ENCODE measurements around the gene LRP1-AS.

The LRP1-AS gene

DNA sequence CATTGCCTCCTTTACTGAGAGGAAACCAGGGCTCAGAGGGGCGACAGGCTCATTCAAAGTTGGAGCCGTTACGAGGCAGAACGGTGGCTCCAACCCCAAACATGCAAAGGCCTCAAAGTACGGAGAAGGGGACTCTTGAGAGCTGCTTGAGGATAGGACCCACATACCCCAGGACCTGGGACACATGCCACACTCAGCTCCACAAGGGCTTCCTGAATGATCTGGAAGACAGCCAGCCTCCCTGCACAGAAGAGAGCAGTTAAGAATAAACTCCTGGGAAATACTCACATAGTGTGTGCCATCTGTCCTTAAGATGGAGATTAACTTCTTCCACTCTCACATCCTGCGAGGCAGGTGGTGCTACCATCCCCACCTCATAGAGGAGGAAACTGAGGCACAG lies 42.6 kb upstream of the LRP1-AS start:
- no peak overlapping the region for H3K27ac ChIP-seq (ENCODE audit: low read depth, low read length, severe bottlenecking)
- 100% methylated on average over 6 of the region's 6 CpGs; no CpG with 5 or more reads in 1 of the 2 experiments for WGBS, 2 experiments (ENCODE audit: insufficient coverage in 2 of 2)
- no peak overlapping the region for H3K4me3 ChIP-seq (ENCODE audit: extremely low read depth, insufficient read depth, low read length, poor library complexity, severe bottlenecking)
- no peaks in the 10 kb centered on the region for H3K9me3 ChIP-seq (ENCODE audit: control insufficient read depth, low read length)
- H3K4me1 ChIP-seq (ENCODE audit: control insufficient read depth, insufficient read depth, low read length, poor library complexity, severe bottlenecking): no peaks in the 10 kb centered on the region
- peaks cover 99% of the 10 kb centered on the region for H3K36me3 ChIP-seq (ENCODE audit: control insufficient read depth, insufficient read depth, low read length)

DNA sequence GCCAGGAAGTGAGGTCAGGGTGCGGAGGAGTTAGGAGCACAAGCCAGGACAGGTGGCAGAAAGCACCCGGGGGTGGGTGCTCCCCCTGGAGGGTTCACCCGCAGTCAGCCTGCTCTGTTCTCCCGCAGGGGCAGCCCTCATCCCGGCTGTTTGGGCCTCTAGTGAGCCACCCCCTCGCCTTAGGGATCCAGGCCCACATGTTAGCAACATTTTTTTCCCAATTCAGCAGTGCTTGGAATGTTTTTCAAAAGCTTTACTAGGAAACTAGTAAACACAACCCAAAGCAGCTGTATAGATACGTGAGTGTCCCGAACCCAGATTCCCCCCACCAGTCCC lies 40.6 kb upstream of the LRP1-AS start:
- Histone ChIP-seq H3K9me3 (ENCODE audit: control insufficient read depth, low read length) (no peaks in the 10 kb centered on the region), H3K27ac (ENCODE audit: low read depth, low read length, severe bottlenecking) (no peak overlapping the region), H3K36me3 (ENCODE audit: control insufficient read depth, insufficient read depth, low read length) (peaks cover 99% of the 10 kb centered on the region), H3K4me3 (ENCODE audit: extremely low read depth, insufficient read depth, low read length, poor library complexity, severe bottlenecking) (no peak overlapping the region), H3K4me1 (ENCODE audit: control insufficient read depth, insufficient read depth, low read length, poor library complexity, severe bottlenecking) (no peaks in the 10 kb centered on the region)
- 93 to 98% methylated on average over 7 to 8 of the region's 8 CpGs for WGBS, 2 experiments (ENCODE audit: insufficient coverage in 2 of 2)

DNA sequence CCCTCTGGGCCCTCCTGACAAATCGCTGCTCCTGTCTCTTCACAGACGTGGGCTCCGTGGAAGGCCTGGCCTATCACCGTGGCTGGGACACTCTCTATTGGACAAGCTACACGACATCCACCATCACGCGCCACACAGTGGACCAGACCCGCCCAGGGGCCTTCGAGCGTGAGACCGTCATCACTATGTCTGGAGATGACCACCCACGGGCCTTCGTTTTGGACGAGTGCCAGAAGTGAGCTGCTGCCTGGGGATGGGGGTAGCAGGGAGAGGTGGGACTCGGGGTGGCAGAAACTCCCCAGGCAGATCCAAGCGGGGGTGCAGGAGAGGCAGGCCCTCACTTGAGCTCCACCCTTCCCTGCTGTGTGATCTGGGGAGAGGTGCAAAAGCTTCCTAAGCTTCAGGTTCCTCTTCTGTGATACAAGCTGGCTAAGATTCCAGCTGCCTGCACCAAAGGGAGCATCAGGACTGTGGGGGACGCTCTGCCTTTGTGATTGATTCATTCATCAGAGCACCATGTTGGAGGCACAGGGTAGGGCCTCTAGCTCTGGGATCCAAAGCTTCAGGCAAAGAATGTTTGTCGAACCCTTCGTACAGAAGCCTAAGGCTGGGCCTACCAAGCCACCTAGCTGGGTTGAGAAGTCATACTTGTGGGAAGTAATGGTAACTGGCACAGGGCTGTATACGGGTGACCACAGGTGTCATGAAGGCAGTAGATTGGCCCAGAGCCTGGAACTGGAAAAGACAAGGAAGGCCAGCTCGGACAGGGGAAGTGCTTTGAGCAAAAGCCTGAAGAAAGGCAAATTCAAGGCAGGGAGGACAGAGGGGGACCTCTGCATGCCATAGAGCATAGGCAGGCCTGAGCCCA lies 40.0 kb upstream of the LRP1-AS start:
- Histone ChIP-seq H3K4me3 (ENCODE audit: extremely low read depth, insufficient read depth, low read length, poor library complexity, severe bottlenecking) (no peak overlapping the region), H3K27ac (ENCODE audit: low read depth, low read length, severe bottlenecking) (no peak overlapping the region), H3K36me3 (ENCODE audit: control insufficient read depth, insufficient read depth, low read length) (peaks cover 94% of the 10 kb centered on the region), H3K9me3 (ENCODE audit: control insufficient read depth, low read length) (no peaks in the 10 kb centered on the region), H3K4me1 (ENCODE audit: control insufficient read depth, insufficient read depth, low read length, poor library complexity, severe bottlenecking) (no peaks in the 10 kb centered on the region)
- 89 to 94% methylated on average over 18 to 21 of the region's 21 CpGs for WGBS, 2 experiments (ENCODE audit: insufficient coverage in 2 of 2)

DNA sequence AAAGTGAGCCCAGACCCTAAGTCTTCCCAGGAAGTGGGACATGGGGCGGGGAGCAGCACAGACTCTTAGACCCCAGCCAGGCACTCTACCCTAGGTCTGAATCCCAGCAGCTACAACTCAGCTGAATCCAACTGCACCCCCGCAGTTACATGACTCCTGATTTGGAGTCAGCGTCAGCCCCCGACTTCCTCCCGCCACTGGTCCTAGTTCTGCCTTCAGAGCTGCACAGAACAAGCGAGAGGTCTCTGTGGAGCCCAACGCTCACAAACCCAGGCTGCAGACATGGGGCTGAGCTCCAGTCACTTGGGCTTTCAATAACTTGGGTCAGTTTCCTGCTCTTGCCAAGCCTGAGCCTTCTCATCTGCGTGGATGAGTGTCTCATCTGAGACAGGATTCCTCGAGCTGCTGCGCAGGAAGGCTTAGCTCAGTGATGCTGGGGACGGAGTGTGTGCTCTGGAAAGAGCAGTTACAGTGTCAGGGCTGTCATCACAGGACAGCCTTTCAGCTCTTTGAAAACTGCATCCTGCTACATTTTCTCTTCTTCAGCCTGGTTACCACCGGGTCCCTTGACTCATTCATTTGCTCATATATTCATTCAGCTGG lies 38.6 kb upstream of the LRP1-AS start:
- Histone ChIP-seq H3K36me3 (ENCODE audit: control insufficient read depth, insufficient read depth, low read length) (peaks cover 92% of the 10 kb centered on the region), H3K4me1 (ENCODE audit: control insufficient read depth, insufficient read depth, low read length, poor library complexity, severe bottlenecking) (no peaks in the 10 kb centered on the region), H3K4me3 (ENCODE audit: extremely low read depth, insufficient read depth, low read length, poor library complexity, severe bottlenecking) (no peak overlapping the region), H3K27ac (ENCODE audit: low read depth, low read length, severe bottlenecking) (no peak overlapping the region), H3K9me3 (ENCODE audit: control insufficient read depth, low read length) (no peaks in the 10 kb centered on the region)
- 97% methylated on average over 11 to 12 of the region's 12 CpGs for WGBS, 2 experiments (ENCODE audit: insufficient coverage in 2 of 2)

DNA sequence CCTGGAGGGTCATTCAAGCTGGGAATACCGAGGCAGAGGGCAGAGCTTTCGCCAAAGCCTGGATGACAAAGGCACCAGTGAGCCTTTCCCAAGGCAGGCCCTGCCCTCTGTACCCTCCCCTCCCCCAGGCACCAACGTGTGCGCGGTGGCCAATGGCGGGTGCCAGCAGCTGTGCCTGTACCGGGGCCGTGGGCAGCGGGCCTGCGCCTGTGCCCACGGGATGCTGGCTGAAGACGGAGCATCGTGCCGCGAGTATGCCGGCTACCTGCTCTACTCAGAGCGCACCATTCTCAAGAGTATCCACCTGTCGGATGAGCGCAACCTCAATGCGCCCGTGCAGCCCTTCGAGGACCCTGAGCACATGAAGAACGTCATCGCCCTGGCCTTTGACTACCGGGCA lies 38.0 kb upstream of the LRP1-AS start:
- Histone ChIP-seq H3K36me3 (ENCODE audit: control insufficient read depth, insufficient read depth, low read length) (peaks cover 92% of the 10 kb centered on the region), H3K4me3 (ENCODE audit: extremely low read depth, insufficient read depth, low read length, poor library complexity, severe bottlenecking) (no peak overlapping the region), H3K27ac (ENCODE audit: low read depth, low read length, severe bottlenecking) (no peak overlapping the region), H3K9me3 (ENCODE audit: control insufficient read depth, low read length) (no peaks in the 10 kb centered on the region), H3K4me1 (ENCODE audit: control insufficient read depth, insufficient read depth, low read length, poor library complexity, severe bottlenecking) (no peaks in the 10 kb centered on the region)
- 96 to 97% methylated on average over 22 to 25 of the region's 25 CpGs for WGBS, 2 experiments (ENCODE audit: insufficient coverage in 2 of 2)

DNA sequence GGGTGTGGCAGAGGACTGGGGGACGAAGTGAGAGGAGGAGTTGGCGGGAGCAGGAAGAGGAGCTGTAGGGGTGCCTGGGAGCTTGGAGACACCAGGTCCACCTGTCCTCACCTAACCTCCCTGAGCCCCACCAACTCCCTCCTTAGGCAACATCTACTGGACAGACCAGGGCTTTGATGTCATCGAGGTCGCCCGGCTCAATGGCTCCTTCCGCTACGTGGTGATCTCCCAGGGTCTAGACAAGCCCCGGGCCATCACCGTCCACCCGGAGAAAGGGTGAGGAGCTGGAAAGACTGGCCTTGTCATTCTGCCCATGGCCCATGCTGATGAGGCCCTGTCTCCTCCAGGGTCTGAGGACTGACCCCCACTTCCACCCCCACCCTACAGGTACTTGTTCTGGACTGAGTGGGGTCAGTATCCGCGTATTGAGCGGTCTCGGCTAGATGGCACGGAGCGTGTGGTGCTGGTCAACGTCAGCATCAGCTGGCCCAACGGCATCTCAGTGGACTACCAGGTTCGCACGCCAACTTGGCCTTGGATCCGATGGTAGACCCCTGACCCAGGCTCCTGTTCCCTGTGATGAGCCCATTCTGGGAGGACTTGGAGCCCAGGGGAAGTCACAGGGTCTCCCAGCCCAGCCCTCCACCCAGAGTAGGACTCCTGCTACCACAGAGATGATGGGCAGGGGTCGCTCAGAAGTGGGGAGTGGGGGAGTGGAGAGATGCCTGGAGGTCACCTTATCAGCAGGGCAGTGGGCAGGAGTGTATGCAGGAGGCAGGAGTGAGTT lies 36.7 kb upstream of the LRP1-AS start:
- no peak overlapping the region for H3K27ac ChIP-seq (ENCODE audit: low read depth, low read length, severe bottlenecking)
- H3K36me3 ChIP-seq (ENCODE audit: control insufficient read depth, insufficient read depth, low read length): peaks cover 92% of the 10 kb centered on the region
- no peaks in the 10 kb centered on the region for H3K4me1 ChIP-seq (ENCODE audit: control insufficient read depth, insufficient read depth, low read length, poor library complexity, severe bottlenecking)
- H3K9me3 ChIP-seq (ENCODE audit: control insufficient read depth, low read length): no peaks in the 10 kb centered on the region
- H3K4me3 ChIP-seq (ENCODE audit: extremely low read depth, insufficient read depth, low read length, poor library complexity, severe bottlenecking): no peak overlapping the region
- 96 to 97% methylated on average over 19 to 20 of the region's 22 CpGs for WGBS, 2 experiments (ENCODE audit: insufficient coverage in 2 of 2)

DNA sequence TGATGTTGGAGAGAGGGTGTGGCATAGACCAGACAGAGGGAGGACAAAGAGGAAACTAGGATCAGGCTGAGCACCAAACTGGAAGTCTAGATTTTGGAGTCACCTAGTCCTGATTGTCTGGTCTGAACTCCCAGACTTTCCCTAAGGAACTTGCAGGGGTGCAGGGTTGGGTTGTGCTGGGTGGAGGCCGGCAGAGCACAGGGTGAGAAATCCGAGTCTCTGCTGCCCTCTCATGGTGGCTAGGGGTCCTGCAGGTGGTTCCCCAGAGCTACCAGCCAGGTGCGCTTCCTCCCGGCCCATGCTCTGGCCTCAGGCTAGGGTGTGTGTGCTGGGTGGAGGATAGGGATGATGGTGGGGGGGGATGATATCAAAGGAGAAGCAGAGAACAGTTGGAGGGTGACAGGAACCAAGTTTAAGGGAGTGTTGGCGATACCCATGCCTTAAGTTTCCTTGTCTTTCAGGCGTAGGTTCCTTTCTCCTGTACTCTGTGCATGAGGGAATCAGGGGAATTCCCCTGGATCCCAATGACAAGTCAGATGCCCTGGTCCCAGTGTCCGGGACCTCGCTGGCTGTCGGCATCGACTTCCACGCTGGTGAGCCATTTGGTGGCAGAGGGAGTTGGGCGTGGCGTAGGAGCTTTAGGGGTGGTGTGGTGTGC lies 35.6 kb upstream of the LRP1-AS start:
- Histone ChIP-seq H3K4me3 (ENCODE audit: extremely low read depth, insufficient read depth, low read length, poor library complexity, severe bottlenecking) (no peak overlapping the region), H3K9me3 (ENCODE audit: control insufficient read depth, low read length) (no peaks in the 10 kb centered on the region), H3K27ac (ENCODE audit: low read depth, low read length, severe bottlenecking) (no peak overlapping the region), H3K36me3 (ENCODE audit: control insufficient read depth, insufficient read depth, low read length) (peaks cover 93% of the 10 kb centered on the region), H3K4me1 (ENCODE audit: control insufficient read depth, insufficient read depth, low read length, poor library complexity, severe bottlenecking) (no peaks in the 10 kb centered on the region)
- 71 to 92% methylated on average over 8 to 9 of the region's 13 CpGs for WGBS, 2 experiments (ENCODE audit: insufficient coverage in 2 of 2)

DNA sequence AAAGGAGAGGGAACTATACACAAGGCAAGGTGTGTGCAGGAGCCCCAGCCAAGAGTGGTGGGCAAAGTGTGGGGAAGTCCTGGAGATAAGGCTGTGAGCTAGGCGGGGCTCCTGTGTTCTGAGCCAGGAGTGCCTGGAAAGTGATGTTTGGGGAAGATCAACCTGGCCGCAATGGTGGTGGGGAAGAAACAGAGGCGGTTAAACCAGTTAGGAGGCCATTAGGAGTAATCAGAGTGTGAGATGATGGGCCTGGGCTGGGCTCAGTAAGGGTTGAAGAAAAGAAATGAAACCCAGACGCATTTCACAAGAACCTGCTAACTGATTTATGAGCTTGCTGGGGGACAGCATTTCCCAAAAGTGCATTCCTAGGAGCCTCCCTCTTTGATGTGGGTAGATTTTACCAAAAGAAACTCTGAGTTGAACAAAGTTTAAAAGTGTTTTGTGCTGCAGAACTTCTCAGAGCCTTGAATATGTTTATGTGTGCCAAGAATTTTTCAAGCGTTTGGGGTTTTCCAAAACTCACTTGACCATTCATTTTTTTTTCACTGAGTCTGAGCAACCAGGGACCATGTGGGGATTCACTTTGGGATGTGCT lies 34.2 kb upstream of the LRP1-AS start:
- WGBS, 2 experiments (ENCODE audit: insufficient coverage in 2 of 2): 92 to 97% methylated on average over 3 to 4 of the region's 5 CpGs
- Histone ChIP-seq H3K4me1 (ENCODE audit: control insufficient read depth, insufficient read depth, low read length, poor library complexity, severe bottlenecking) (no peaks in the 10 kb centered on the region), H3K36me3 (ENCODE audit: control insufficient read depth, insufficient read depth, low read length) (peaks cover 93% of the 10 kb centered on the region), H3K27ac (ENCODE audit: low read depth, low read length, severe bottlenecking) (no peak overlapping the region), H3K4me3 (ENCODE audit: extremely low read depth, insufficient read depth, low read length, poor library complexity, severe bottlenecking) (no peak overlapping the region), H3K9me3 (ENCODE audit: control insufficient read depth, low read length) (no peaks in the 10 kb centered on the region)

DNA sequence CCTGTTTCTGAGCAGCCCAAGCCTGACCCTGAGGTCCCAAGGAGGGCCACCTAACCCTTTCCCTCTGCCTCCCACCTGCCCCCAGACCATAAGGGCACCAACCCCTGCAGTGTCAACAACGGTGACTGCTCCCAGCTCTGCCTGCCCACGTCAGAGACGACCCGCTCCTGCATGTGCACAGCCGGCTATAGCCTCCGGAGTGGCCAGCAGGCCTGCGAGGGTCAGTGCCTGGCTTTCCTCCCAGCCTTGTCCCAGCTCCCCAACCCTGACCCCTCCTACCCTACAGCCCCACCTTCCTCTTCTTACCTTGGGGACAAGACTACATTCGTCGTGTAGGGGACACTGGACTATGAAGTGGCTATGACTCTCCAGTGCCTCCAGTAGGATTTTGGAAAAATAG lies 33.7 kb upstream of the LRP1-AS start:
- no peaks in the 10 kb centered on the region for H3K9me3 ChIP-seq (ENCODE audit: control insufficient read depth, low read length)
- 94 to 100% methylated on average over 7 to 8 of the region's 9 CpGs for WGBS, 2 experiments (ENCODE audit: insufficient coverage in 2 of 2)
- no peaks in the 10 kb centered on the region for H3K4me1 ChIP-seq (ENCODE audit: control insufficient read depth, insufficient read depth, low read length, poor library complexity, severe bottlenecking)
- H3K36me3 ChIP-seq (ENCODE audit: control insufficient read depth, insufficient read depth, low read length): peaks cover 93% of the 10 kb centered on the region
- no peak overlapping the region for H3K4me3 ChIP-seq (ENCODE audit: extremely low read depth, insufficient read depth, low read length, poor library complexity, severe bottlenecking)
- H3K27ac ChIP-seq (ENCODE audit: low read depth, low read length, severe bottlenecking): no peak overlapping the region

DNA sequence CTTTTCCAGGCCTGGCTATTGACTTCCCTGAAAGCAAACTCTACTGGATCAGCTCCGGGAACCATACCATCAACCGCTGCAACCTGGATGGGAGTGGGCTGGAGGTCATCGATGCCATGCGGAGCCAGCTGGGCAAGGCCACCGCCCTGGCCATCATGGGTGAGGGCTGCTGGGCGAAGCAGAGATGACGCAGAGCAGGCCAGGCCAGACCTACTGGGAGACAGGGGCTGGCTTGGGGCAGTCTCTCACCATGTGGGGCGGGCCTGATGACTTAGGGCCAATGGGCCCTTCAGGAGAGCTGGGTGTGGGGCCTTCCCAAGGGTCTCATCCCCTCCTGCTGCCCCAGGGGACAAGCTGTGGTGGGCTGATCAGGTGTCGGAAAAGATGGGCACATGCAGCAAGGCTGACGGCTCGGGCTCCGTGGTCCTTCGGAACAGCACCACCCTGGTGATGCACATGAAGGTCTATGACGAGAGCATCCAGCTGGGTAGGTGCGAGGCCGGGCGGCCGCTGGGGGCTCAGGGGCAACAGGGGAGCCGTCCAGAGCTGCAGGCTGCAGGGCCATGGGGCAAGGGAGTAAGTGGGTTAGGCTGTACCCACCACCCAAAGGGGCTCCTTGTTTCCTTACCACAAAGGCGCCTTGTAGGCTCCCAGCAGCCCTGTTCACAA lies 33.0 kb upstream of the LRP1-AS start:
- peaks cover 93% of the 10 kb centered on the region for H3K36me3 ChIP-seq (ENCODE audit: control insufficient read depth, insufficient read depth, low read length)
- WGBS, 2 experiments (ENCODE audit: insufficient coverage in 2 of 2): 95 to 97% methylated on average over 15 to 20 of the region's 20 CpGs
- no peaks in the 10 kb centered on the region for H3K4me1 ChIP-seq (ENCODE audit: control insufficient read depth, insufficient read depth, low read length, poor library complexity, severe bottlenecking)
- H3K4me3 ChIP-seq (ENCODE audit: extremely low read depth, insufficient read depth, low read length, poor library complexity, severe bottlenecking): no peak overlapping the region
- no peak overlapping the region for H3K27ac ChIP-seq (ENCODE audit: low read depth, low read length, severe bottlenecking)
- no peaks in the 10 kb centered on the region for H3K9me3 ChIP-seq (ENCODE audit: control insufficient read depth, low read length)

Data from mesodermal cell (in vitro differentiated cells).